Measurements from ENCODE around the gene RETREG1. TPM values are rescaled to one million over a fixed set of nuclear protein-coding genes. Genes with fewer than 3 reads are reported as not detected.

RETREG1 gene
- total and polyA plus RNA-seq, 8 donors: 1.9 to 26.0 (median 2.5) TPM

- Histone ChIP-seq H3K27me3 (no peaks in the 10 kb centered on the region), H3K4me3 (no peak overlapping the region), H3K9me3 (no peaks in the 10 kb centered on the region), H3K27ac (no peak overlapping the region), H3K4me1 (peaks cover 0 to 37% of the 10 kb centered on the region in 2 donors), H3K36me3 (no peaks in the 10 kb centered on the region)
- no peak for DNase-seq
- no peak for ATAC-seq
- intact Hi-C loops (cut with DNase I): no loop called here
- no peak for TF ChIP-seq CTCF (IDR thresholded peaks at IDR 0.05)
Measured at GRCh38 chr5:16628376-16628775, 11.6 kb upstream of the RETREG1 start.

GRCh38 chr5:16626696-16627264 lies 10.0 kb upstream of the RETREG1 start:
- Histone ChIP-seq H3K9me3 (no peaks in the 10 kb centered on the region), H3K27ac (peak overlapping the region in 1 of 2 donors; percentile 37), H3K36me3 (no peaks in the 10 kb centered on the region), H3K4me1 (peaks cover 0 to 37% of the 10 kb centered on the region in 2 donors), H3K4me3 (no peak overlapping the region), H3K27me3 (no peaks in the 10 kb centered on the region)
- no peak for DNase-seq
- ATAC-seq: peak; percentile 19
- intact Hi-C loops (cut with DNase I): no loop called here
- TF ChIP-seq CTCF (IDR thresholded peaks at IDR 0.05): no peak

DNA sequence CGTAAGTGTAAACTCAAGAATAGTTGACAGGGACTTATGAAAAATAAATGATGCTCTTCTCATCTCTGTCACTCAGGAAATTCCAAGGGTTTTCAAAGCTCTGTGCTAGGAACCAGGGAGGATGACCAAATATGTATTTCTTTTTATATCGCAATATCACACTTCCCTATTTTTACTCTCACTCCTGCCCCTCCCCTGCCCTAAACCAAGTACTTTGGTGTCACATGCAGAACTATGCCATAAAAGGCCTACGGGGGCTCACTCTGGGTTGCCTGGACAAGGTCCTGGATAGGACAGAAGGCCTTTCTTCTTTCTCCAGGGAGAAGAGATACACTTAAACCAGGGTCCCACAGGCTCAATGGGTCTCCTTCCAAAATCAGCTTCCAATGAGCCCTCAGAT lies 8.3 kb upstream of the RETREG1 start:
- H3K27me3 ChIP-seq: no peaks in the 10 kb centered on the region
- no peak for TF ChIP-seq CTCF (IDR thresholded peaks at IDR 0.05)
- no peaks in the 10 kb centered on the region for H3K36me3 ChIP-seq
- no peak overlapping the region for H3K4me3 ChIP-seq
- intact Hi-C loops (cut with DNase I): no loop called here
- H3K4me1 ChIP-seq: peaks cover 0 to 37% of the 10 kb centered on the region in 2 donors
- no peak overlapping the region for H3K27ac ChIP-seq
- no peak for DNase-seq
- ATAC-seq: peak; percentile 31
- H3K9me3 ChIP-seq: no peaks in the 10 kb centered on the region

- DNase-seq: no peak
- Histone ChIP-seq H3K4me1 (peaks cover 5 to 21% of the 10 kb centered on the region in 2 donors), H3K4me3 (no peak overlapping the region), H3K27ac (no peak overlapping the region), H3K27me3 (peaks cover 0 to 23% of the 10 kb centered on the region in 2 donors), H3K36me3 (no peaks in the 10 kb centered on the region), H3K9me3 (no peaks in the 10 kb centered on the region)
- ATAC-seq: no peak
- intact Hi-C loops (cut with DNase I): no loop called here
- no peak for TF ChIP-seq CTCF (IDR thresholded peaks at IDR 0.05)
Measured at GRCh38 chr5:16619136-16619535, 2.3 kb upstream of the RETREG1 start.

DNA sequence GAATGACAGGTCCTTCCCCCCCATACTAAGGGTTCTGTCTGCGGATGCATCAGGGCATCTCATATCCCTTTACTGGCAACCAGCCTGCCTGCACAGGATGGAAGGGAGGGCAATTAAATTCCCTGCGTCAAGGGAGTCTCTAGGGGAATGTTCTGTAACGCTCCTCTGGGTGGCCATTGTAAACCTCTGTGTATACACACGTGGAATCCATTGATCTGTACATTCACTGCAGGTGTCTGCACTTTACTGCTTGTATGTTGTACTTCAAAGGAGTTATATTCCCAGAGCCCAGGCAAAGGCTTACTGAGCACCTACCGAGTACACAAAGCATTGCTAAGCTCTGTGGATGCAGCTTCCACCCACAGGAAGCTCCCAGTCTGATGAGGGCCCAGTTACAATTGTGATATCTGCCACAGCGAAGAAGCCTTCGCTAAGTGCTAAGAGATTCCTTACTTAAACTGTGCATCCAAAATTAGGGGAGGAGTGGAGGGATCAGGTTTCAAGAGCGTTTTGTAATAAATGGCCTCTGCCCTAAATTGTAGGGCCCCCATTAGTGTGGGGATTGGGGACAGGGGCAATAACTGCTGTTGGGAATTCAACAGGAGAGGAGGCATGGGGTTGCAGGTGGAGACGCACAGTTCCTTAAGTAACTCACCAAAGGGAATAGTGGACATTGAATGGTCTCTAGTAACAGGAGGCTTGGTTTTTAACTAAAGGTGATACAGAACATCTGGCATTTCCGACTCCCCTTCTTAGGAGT lies 1.5 kb upstream of the RETREG1 start:
- TF ChIP-seq CTCF (IDR thresholded peaks at IDR 0.05): no peak
- no peak overlapping the region for H3K4me3 ChIP-seq
- H3K9me3 ChIP-seq: no peaks in the 10 kb centered on the region
- ATAC-seq (no peak), DNase-seq (no peak)
- intact Hi-C loops (cut with DNase I): no loop called here
- H3K4me1 ChIP-seq: peaks cover 5 to 21% of the 10 kb centered on the region in 2 donors
- no peak overlapping the region for H3K27ac ChIP-seq
- H3K36me3 ChIP-seq: no peaks in the 10 kb centered on the region
- H3K27me3 ChIP-seq: peaks cover 0 to 23% of the 10 kb centered on the region in 2 donors

Data from left lung (tissue), 10 donors.